ENCODE data around the gene SPACA7.

The SPACA7 gene

GRCh38 chr13:112329376-112329775 lies 46.8 kb upstream of the SPACA7 start:
- Histone ChIP-seq H3K4me3 (replicated peaks; ENCODE audit: insufficient read depth, low read length) (no peak overlapping the region), H3K27me3 (ENCODE audit: insufficient read depth, poor library complexity, severe bottlenecking) (peaks cover 4% of the 10 kb centered on the region), H3K27ac (replicated peaks) (no peak overlapping the region)
- TF ChIP-seq SPI1 (IDR thresholded peaks at IDR 0.05; ENCODE audit: borderline replicate concordance, low read depth) (no peak), GABPA (IDR thresholded peaks at IDR 0.05; ENCODE audit: low read depth) (no peak), REST (IDR thresholded peaks at IDR 0.05; ENCODE audit: insufficient replicate concordance, low read depth) (no peak), CTCF (IDR thresholded peaks at IDR 0.05; ENCODE audit: insufficient read depth, low read length) (no peak), POLR2AphosphoS5 (IDR thresholded peaks at IDR 0.05; ENCODE audit: low read depth) (no peak)
- DNase-seq (ENCODE audit: low read depth in 1 of 2, low spot score in 1 of 2) = no peak

- H3K27me3 ChIP-seq (ENCODE audit: insufficient read depth, poor library complexity, severe bottlenecking) = peaks cover 2% of the 10 kb centered on the region
These were observed 46.1 kb upstream of the SPACA7 start for GRCh38 chr13:112330066-112330465.

More at GRCh38 chr13:112330066-112330465, 46.1 kb upstream of the SPACA7 start:
- DNase-seq (ENCODE audit: low read depth in 1 of 2, low spot score in 1 of 2) = no peak
- TF ChIP-seq SPI1 (IDR thresholded peaks at IDR 0.05; ENCODE audit: borderline replicate concordance, low read depth) (no peak), POLR2AphosphoS5 (IDR thresholded peaks at IDR 0.05; ENCODE audit: low read depth) (no peak), REST (IDR thresholded peaks at IDR 0.05; ENCODE audit: insufficient replicate concordance, low read depth) (no peak), GABPA (IDR thresholded peaks at IDR 0.05; ENCODE audit: low read depth) (no peak), CTCF (IDR thresholded peaks at IDR 0.05; ENCODE audit: insufficient read depth, low read length) (no peak)
- H3K27ac ChIP-seq (replicated peaks) = no peak overlapping the region
- H3K4me3 ChIP-seq (replicated peaks; ENCODE audit: insufficient read depth, low read length) = no peak overlapping the region

Data from HL-60 (cell line).